GM23248 (cell line): ENCODE results near the gene BCL2L11. TPM values are rescaled to one million over a fixed set of nuclear protein-coding genes. Genes with fewer than 3 reads are reported as not detected.

Experiments used
- DNase-seq: peaks from one replicate; pipeline ENCODE4 v3.0.0-alpha.2; 2015
- H2AFZ ChIP-seq: fragments of 200-600 bp; sonication (generic); 2 replicates; pipeline ENCODE4 v1.6.1; 2016; ENCODE audit warnings: antibody characterized with exemption
- H3F3A ChIP-seq: fragments of 200-600 bp; sonication (generic); 2 replicates; pipeline ENCODE4 v1.6.1; 2016; ENCODE audit warnings: mild to moderate bottlenecking, antibody characterized with exemption, mixed run types; ENCODE audit not compliant: insufficient read depth
- H3K27ac ChIP-seq: fragments of 200-600 bp; sonication (generic); 2 replicates; pipeline ENCODE4 v1.5.1; 2016; ENCODE audit warnings: mild to moderate bottlenecking
- H3K27me3 ChIP-seq: fragments of 200-600 bp; sonication (generic); replicated peaks from 2 replicates; pipeline ENCODE4 v1.6.1; 2016; ENCODE audit warnings: mild to moderate bottlenecking; ENCODE audit not compliant: insufficient read depth
- H3K36me3 ChIP-seq: fragments of 200-600 bp; sonication (generic); 2 replicates; pipeline ENCODE4 v1.6.1; 2016; ENCODE audit warnings: low read depth, mild to moderate bottlenecking
- H3K4me1 ChIP-seq: fragments of 200-600 bp; sonication (generic); 2 replicates; pipeline ENCODE4 v1.6.1; 2016; ENCODE audit warnings: mild to moderate bottlenecking; ENCODE audit not compliant: insufficient read depth
- H3K4me2 ChIP-seq: fragments of 200-600 bp; sonication (generic); one replicate; pipeline ENCODE4 v1.6.1; 2016; ENCODE audit warnings: mild to moderate bottlenecking; ENCODE audit not compliant: unreplicated experiment
- H3K4me3 ChIP-seq: fragments of 200-600 bp; sonication (generic); 2 replicates; pipeline ENCODE4 v1.5.1; 2016; ENCODE audit warnings: mild to moderate bottlenecking
- H3K79me2 ChIP-seq: fragments of 200-600 bp; sonication (generic); 2 replicates; pipeline ENCODE4 v1.6.1; 2016; ENCODE audit warnings: mild to moderate bottlenecking; ENCODE audit not compliant: insufficient read depth
- H3K9ac ChIP-seq: fragments of 200-600 bp; sonication (generic); 2 replicates; pipeline ENCODE4 v1.6.1; 2016; ENCODE audit warnings: mild to moderate bottlenecking
- H3K9me2 ChIP-seq: fragments of 200-600 bp; sonication (generic); 2 replicates; pipeline ENCODE4 v1.6.1; 2016; ENCODE audit warnings: mixed run types, mild to moderate bottlenecking, moderate library complexity; ENCODE audit not compliant: insufficient read depth
- H3K9me3 ChIP-seq: fragments of 200-600 bp; sonication (generic); one replicate; pipeline ENCODE4 v1.6.1; 2017; ENCODE audit warnings: low read depth
- H4K20me1 ChIP-seq: fragments of 200-600 bp; sonication (generic); 2 replicates; pipeline ENCODE4 v1.6.0; 2016; ENCODE audit not compliant: insufficient read depth
- EZH2 ChIP-seq: fragments of 200-600 bp; sonication (generic); IDR thresholded peaks from 2 replicates; pipeline ENCODE4 v1.6.1; 2018; ENCODE audit warnings: antibody characterized with exemption, mild to moderate bottlenecking; ENCODE audit not compliant: insufficient read depth, poor library complexity, severe bottlenecking
- EZH2phosphoT487 ChIP-seq: fragments of 200-600 bp; sonication (generic); IDR thresholded peaks from 2 replicates; pipeline ENCODE4 v1.6.1; 2018; ENCODE audit warnings: antibody characterized with exemption, moderate library complexity, mild to moderate bottlenecking, low read depth; ENCODE audit not compliant: insufficient read depth
- WGBS, 2 experiments: methylation state at CpG; one replicate each; pipeline ENCODE4 v1.1.6; 2015 to 2017; ENCODE audit warnings: low lambda C conversion rate in 2 of 2, low coverage in 1 of 2; ENCODE audit errors: missing lambda C conversion rate in 2 of 2; 5-methylcytosine and 5-hydroxymethylcytosine counted together
- in situ Hi-C: fragments of 300-500 bp; cut with MboI; formaldehyde crosslinking; loops from 2 replicates; pipeline ENCODE4 v1.15.0; 2020
- polyA plus RNA-seq: library from polyadenylated mRNA; unstranded; fragments of >200 nt; fragmentation: Nextera tagmentation; extraction: Ambion mirVana; gene quantifications from 2 replicates; pipeline ENCODE4 v1.2.1, GENCODE V29; 2016
- total RNA-seq: library from RNA; depleted of rRNA; stranded (reverse); fragments of >200 nt; shearing (Covaris generic); gene quantifications from 2 replicates; pipeline ENCODE4 v1.2.3, GENCODE V29; 2014

BCL2L11 gene
- total and polyA plus RNA-seq, 2 experiments from 2014 or later: 0.22 to 0.55 TPM

DNA sequence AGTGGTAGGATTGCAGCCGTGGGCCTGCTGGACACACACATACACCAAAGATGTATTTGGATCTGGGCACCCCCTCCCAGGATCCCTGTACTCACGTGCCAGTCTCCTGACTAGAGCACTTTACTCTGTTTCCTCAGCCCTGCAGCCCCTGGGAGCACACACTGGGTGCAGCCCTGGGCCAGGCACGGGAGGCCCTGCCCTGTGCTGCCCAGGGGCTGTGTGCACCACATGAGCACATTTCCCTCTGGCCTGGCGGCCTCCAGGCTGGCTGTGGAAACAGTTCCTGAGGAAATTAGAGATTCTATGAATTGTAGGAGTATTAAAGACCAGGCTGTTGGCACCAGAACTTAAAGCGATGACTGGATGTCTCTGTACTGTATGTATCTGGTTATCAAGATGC, 45.4 kb downstream of the BCL2L11 start:
- no peaks in the 10 kb centered on the region for H3K36me3 ChIP-seq
- no peak overlapping the region for H3K27ac ChIP-seq
- TF ChIP-seq EZH2phosphoT487 (no peak), EZH2 (no peak)
- in situ Hi-C loops: no loop called here
- H3K27me3 ChIP-seq: 0 out of 2 replicates have a peak, but pooled peaks cover 4% of the 10 kb centered on the region
- H3K9me3 ChIP-seq: no peaks in the 10 kb centered on the region
- no peaks in the 10 kb centered on the region for H3K9me2 ChIP-seq
- 92 to 94% methylated on average over 5 of the region's 5 CpGs for WGBS, 2 experiments
- H3K4me2 ChIP-seq: no peak overlapping the region
- 0 out of 2 replicates have a peak, but pooled peaks cover 9% of the 10 kb centered on the region for H3F3A ChIP-seq
- H3K9ac ChIP-seq: no peak overlapping the region
- H3K4me3 ChIP-seq: no peak overlapping the region
- no peaks in the 10 kb centered on the region for H3K79me2 ChIP-seq
- H2AFZ ChIP-seq: no peak overlapping the region
- DNase-seq: no peak
- no peaks in the 10 kb centered on the region for H4K20me1 ChIP-seq
- peaks cover 12% of the 10 kb centered on the region for H3K4me1 ChIP-seq

- H4K20me1 ChIP-seq: no peaks in the 10 kb centered on the region
- H3K4me2 ChIP-seq: no peak overlapping the region
- DNase-seq: no peak
- in situ Hi-C loops: no loop called here
- H3K4me1 ChIP-seq: peaks cover 7% of the 10 kb centered on the region
- H3K9me2 ChIP-seq: no peaks in the 10 kb centered on the region
- H3K79me2 ChIP-seq: no peaks in the 10 kb centered on the region
- H3K4me3 ChIP-seq: no peak overlapping the region
- 94 to 95% methylated on average over 9 of the region's 9 CpGs for WGBS, 2 experiments
- TF ChIP-seq EZH2phosphoT487 (no peak), EZH2 (no peak)
- H3K9ac ChIP-seq: no peak overlapping the region
- no peak overlapping the region for H3K27ac ChIP-seq
- no peak overlapping the region for H2AFZ ChIP-seq
- H3F3A ChIP-seq: 0 out of 2 replicates have a peak, but pooled peaks cover 6% of the 10 kb centered on the region
- H3K36me3 ChIP-seq: no peaks in the 10 kb centered on the region
- no peaks in the 10 kb centered on the region for H3K9me3 ChIP-seq
- H3K27me3 ChIP-seq: 0 out of 2 replicates have a peak, but pooled peaks cover 8% of the 10 kb centered on the region
Observed at GRCh38 chr2:111167076-111167862, 46.6 kb downstream of the BCL2L11 start.

DNA sequence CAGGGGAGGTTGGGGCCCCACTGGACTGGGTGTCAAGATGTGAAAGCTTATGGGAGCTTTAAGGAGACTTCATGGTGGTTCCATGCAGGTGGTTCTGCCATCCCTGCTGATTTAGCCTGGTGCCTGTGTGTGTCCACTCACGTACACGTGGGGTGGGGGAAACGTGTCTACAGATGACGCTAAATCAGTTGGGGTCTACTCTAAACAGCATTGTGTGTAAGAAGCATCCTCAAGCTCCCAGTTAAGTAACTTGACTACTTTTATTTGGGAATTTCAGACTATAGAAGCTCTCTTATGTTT, 47.1 kb downstream of the BCL2L11 start:
- in situ Hi-C loops: no loop called here
- no peak for DNase-seq
- no peaks in the 10 kb centered on the region for H3K9me3 ChIP-seq
- H3K4me3 ChIP-seq: no peak overlapping the region
- H3K4me2 ChIP-seq: peak overlapping the region; percentile 49
- H3K27me3 ChIP-seq: 0 out of 2 replicates have a peak, but pooled peaks cover 8% of the 10 kb centered on the region
- 98 to 99% methylated on average over 4 of the region's 4 CpGs for WGBS, 2 experiments
- TF ChIP-seq EZH2phosphoT487 (no peak), EZH2 (no peak)
- H3F3A ChIP-seq: 0 out of 2 replicates have a peak, but pooled peaks cover 6% of the 10 kb centered on the region
- no peak overlapping the region for H3K9ac ChIP-seq
- no peak overlapping the region for H3K27ac ChIP-seq
- H3K79me2 ChIP-seq: no peaks in the 10 kb centered on the region
- H2AFZ ChIP-seq: no peak overlapping the region
- H4K20me1 ChIP-seq: no peaks in the 10 kb centered on the region
- peaks cover 7% of the 10 kb centered on the region for H3K4me1 ChIP-seq
- H3K36me3 ChIP-seq: no peaks in the 10 kb centered on the region
- no peaks in the 10 kb centered on the region for H3K9me2 ChIP-seq

DNA sequence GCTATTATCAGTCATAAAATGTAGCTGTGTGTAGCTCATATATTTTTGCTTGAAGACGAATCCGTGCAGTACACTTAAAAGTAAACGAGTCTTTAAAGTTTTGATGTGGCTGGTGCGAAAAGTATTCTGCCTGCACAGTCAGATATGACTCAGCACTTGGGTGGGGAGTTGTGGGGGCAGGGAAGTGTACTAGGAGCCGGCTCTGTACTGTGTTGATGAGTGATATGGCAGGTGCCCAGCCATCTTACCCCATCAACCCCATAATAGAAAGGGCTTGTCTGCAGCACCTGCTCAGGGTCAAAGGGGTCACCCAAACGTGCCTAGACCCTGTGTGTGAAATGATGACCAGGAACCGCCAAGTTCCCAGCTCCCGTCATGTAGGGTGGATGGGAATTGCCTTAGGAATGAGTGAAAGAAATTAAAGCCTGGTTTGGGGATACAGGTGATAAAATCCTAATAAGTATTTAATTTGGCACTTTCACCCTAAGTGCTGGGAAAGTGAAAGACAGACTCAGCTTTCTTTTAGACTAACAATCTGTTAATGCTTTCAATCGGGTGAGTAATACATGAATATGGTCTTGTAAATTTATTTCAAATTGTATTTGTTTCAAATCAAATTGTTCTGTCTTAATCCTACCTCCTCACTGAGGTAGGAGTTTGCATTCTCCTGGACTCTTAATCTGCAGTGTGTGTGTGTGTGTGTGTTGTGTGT, 48.0 kb downstream of the BCL2L11 start:
- in situ Hi-C loops: no loop called here
- DNase-seq: peak; percentile 93
- Histone ChIP-seq H3K4me1 (peaks cover 7% of the 10 kb centered on the region), H3K79me2 (no peaks in the 10 kb centered on the region), H3F3A (0 out of 2 replicates have a peak, but pooled peaks cover 6% of the 10 kb centered on the region), H3K36me3 (no peaks in the 10 kb centered on the region), H2AFZ (no peak overlapping the region), H4K20me1 (no peaks in the 10 kb centered on the region), H3K9me3 (no peaks in the 10 kb centered on the region), H3K9ac (no peak overlapping the region), H3K4me3 (peak overlapping the region; percentile 40), H3K9me2 (no peaks in the 10 kb centered on the region), H3K4me2 (peak overlapping the region; percentile 49), H3K27ac (0 out of 2 replicates have a peak overlapping the region, but pooled peaks have one; percentile 25), H3K27me3 (0 out of 2 replicates have a peak, but pooled peaks cover 8% of the 10 kb centered on the region)
- no peak for TF ChIP-seq EZH2phosphoT487
- no peak for TF ChIP-seq EZH2
- 17 to 18% methylated on average over 9 of the region's 9 CpGs for WGBS, 2 experiments
